GM12801 (cell line): ENCODE measurements around the gene SMAD9.

Experiments used
- CTCF ChIP-seq: IDR thresholded peaks from one replicate; pipeline ENCODE4 v1.5.1; 2011; ENCODE audit warnings: control low read depth; ENCODE audit not compliant: insufficient read length; ENCODE audit errors: extremely low read depth

The SMAD9 gene

GRCh38 chr13:36919833-36920615, at the start of gene SMAD9:
Gene SMAD9, minus strand, starts transcription at chr13:36920238. Its CDS starts 40,549 bp downstream, at chr13:36879689.
- TF ChIP-seq CTCF = no peak

- TF ChIP-seq CTCF = no peak
Measured at GRCh38 chr13:36966404-36966803, 46.4 kb upstream of the SMAD9 start.

- no peak for TF ChIP-seq CTCF
Measured at GRCh38 chr13:36965767-36966166, 45.7 kb upstream of the SMAD9 start.

GRCh38 chr13:36959456-36960116, 39.5 kb upstream of the SMAD9 start:
- TF ChIP-seq CTCF = no peak

- TF ChIP-seq CTCF = no peak
Measured at GRCh38 chr13:36954542-36954941, 34.5 kb upstream of the SMAD9 start.

- no peak for TF ChIP-seq CTCF
Measured at GRCh38 chr13:36950920-36951319, 30.9 kb upstream of the SMAD9 start.

- TF ChIP-seq CTCF = no peak
Measured at GRCh38 chr13:36950330-36950729, 30.3 kb upstream of the SMAD9 start.
